A549 (cell line): ENCODE results near the gene ZNF709.

Experiments used
- CEBPB ChIP-seq, 2 experiments: fragments of >200 bp in 1 of 2; sonication (Bioruptor Twin) in 1 of 2; formaldehyde crosslinking in 1 of 2; IDR thresholded peaks; 2 replicates each; pipeline ENCODE4 v1.6.1; 2012 to 2016
- CHD2 ChIP-seq: fragments of 150-350 bp; IDR thresholded peaks from 2 replicates; pipeline ENCODE4 v1.6.1; 2014; ENCODE audit warnings: low read length; ENCODE audit not compliant: partially characterized antibody
- CHD4 ChIP-seq: fragments of 200-600 bp; sonication (generic); IDR thresholded peaks from 2 replicates; pipeline ENCODE4 v1.6.1; 2016; ENCODE audit warnings: antibody characterized with exemption, mild to moderate bottlenecking, borderline replicate concordance
- EP300 ChIP-seq, 2 experiments: fragments of >200 bp; sonication (Bioruptor Twin); formaldehyde crosslinking; IDR thresholded peaks; 2 replicates in 1 of 2; 3 replicates in 1 of 2; pipeline ENCODE4 v1.6.1; 2016 to 2017
- HDAC2 ChIP-seq: fragments of 200-600 bp; sonication (generic); IDR thresholded peaks from 2 replicates; pipeline ENCODE4 v1.6.1; 2016
- POLR2A ChIP-seq: IDR thresholded peaks from 2 replicates; pipeline ENCODE4 v1.6.1; 2012; ENCODE audit warnings: mild to moderate bottlenecking, low read length
- POLR2AphosphoS2 ChIP-seq: conservative IDR thresholded peaks from 2 replicates; pipeline ENCODE4 v1.6.1; 2012; ENCODE audit warnings: low read length, improper control_type of control experiment, inconsistent platforms
- RNF2 ChIP-seq: fragments of 200-600 bp; sonication (generic); IDR thresholded peaks from 2 replicates; pipeline ENCODE4 v1.6.1; 2016; ENCODE audit warnings: low read depth, mild to moderate bottlenecking, antibody characterized with exemption, moderate library complexity, borderline replicate concordance
- TP53 ChIP-seq: fragments of 250-450 bp; sonication (Bioruptor Pico); IDR thresholded peaks from 2 replicates; pipeline ENCODE4 v1.5.0; 2021; ENCODE audit warnings: mild to moderate bottlenecking, moderate library complexity
- TF ChIP-seq, protein P1 (sequence below): fragments of >200 bp; sonication (Bioruptor Twin); formaldehyde crosslinking; IDR thresholded peaks from 3 replicates; pipeline ENCODE4 v1.5.1; 2016

DNA sequence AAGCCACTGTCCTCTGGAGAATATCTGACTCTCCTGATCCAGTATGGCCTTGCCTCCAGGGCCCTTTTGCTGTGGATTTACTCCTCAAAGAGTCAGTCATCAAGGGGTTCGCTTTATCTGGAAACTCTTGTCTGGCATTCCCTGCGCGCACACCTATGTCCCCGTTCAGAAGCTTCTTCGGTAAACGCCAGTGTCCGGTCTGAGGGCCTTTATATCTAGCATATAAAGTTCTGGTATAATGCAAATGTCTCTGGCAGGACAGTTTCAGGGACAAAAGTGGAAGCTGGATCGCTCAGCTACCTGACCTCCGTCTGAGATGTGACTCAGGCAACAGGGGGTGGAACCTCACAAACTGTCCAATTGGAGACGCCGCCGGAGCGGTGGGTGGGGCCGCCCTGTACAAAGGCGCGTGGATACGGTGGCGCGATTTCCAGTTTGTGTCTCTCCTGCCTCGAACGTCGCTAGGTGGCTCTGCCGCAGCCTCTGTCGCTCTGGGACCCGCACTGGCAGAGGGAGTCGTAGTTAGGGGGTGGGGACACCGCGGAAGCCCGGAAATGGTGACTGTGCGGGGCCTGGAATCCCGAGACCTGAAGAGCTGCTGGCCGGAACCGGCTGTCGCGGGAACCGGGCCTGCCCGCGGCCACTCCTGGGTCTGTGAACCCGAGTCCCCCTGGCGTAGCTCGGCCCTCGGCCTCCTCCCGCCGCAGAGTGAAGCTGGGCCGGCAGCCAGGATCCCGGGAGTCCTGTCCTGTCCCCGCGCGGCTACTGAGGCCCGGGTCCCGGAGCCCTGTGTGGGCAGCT lies 10.6 kb upstream of the ZNF709 start:
- TF ChIP-seq, protein P1, sequence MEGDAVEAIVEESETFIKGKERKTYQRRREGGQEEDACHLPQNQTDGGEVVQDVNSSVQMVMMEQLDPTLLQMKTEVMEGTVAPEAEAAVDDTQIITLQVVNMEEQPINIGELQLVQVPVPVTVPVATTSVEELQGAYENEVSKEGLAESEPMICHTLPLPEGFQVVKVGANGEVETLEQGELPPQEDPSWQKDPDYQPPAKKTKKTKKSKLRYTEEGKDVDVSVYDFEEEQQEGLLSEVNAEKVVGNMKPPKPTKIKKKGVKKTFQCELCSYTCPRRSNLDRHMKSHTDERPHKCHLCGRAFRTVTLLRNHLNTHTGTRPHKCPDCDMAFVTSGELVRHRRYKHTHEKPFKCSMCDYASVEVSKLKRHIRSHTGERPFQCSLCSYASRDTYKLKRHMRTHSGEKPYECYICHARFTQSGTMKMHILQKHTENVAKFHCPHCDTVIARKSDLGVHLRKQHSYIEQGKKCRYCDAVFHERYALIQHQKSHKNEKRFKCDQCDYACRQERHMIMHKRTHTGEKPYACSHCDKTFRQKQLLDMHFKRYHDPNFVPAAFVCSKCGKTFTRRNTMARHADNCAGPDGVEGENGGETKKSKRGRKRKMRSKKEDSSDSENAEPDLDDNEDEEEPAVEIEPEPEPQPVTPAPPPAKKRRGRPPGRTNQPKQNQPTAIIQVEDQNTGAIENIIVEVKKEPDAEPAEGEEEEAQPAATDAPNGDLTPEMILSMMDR, result no peak
- TF ChIP-seq HDAC2 (no peak), POLR2AphosphoS2 (no peak), POLR2A (no peak), TP53 (no peak), CEBPB (IDR thresholded peaks at IDR 0.05) (no peak), EP300 (IDR thresholded peaks at IDR 0.05) (no peak), RNF2 (no peak), CHD4 (no peak), CHD2 (no peak)
